ENCODE results near the gene PTGR2. TPM values are rescaled to one million over a fixed set of nuclear protein-coding genes. Genes with fewer than 3 reads are reported as not detected.

PTGR2 gene
- total RNA-seq, 1 donor from 2014 or later: 5.0 TPM

DNA sequence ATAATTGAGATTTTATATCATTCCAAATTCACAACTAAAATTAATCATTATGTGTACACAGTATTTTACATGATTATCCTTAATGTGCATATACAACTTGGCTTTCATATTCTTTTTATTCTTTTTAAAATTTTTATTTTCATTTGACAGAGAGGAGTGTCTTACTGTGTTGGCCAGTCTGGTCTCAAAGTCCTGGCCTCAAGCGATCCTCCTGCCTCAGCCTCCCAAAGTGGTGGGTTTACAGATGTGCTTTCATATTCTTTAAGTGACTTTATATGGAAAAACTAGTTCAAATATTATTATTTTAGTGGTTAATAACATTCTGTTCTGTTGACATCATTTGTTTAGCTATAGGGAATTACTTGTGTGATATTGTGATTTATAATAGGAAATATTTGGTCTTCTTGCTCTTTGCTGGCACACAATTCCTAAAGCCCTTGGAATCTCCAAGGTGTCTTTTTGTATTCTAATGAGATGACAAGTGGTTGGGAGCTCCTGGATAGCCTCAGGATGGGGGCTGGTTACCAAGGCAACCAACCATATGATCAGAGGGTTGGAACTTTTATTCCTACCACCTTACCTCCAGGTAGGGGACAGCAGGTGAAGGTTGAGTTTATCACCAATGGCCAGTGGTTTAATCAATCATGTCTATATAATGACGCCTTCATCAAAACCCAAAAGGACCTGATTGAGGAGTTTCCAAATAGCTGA is 19.0 kb downstream of the PTGR2 start:
- TF ChIP-seq, protein P1, sequence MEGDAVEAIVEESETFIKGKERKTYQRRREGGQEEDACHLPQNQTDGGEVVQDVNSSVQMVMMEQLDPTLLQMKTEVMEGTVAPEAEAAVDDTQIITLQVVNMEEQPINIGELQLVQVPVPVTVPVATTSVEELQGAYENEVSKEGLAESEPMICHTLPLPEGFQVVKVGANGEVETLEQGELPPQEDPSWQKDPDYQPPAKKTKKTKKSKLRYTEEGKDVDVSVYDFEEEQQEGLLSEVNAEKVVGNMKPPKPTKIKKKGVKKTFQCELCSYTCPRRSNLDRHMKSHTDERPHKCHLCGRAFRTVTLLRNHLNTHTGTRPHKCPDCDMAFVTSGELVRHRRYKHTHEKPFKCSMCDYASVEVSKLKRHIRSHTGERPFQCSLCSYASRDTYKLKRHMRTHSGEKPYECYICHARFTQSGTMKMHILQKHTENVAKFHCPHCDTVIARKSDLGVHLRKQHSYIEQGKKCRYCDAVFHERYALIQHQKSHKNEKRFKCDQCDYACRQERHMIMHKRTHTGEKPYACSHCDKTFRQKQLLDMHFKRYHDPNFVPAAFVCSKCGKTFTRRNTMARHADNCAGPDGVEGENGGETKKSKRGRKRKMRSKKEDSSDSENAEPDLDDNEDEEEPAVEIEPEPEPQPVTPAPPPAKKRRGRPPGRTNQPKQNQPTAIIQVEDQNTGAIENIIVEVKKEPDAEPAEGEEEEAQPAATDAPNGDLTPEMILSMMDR (IDR thresholded peaks at IDR 0.05): no peak
- Mint-ChIP-seq H3K4me1 (ENCODE audit: unreplicated experiment) (no peaks in the 10 kb centered on the region), H3K27me3 (ENCODE audit: unreplicated experiment) (no peaks in the 10 kb centered on the region), H3K4me3 (ENCODE audit: unreplicated experiment) (no peak overlapping the region), H3K9me3 (ENCODE audit: unreplicated experiment) (no peaks in the 10 kb centered on the region), H3K36me3 (ENCODE audit: unreplicated experiment) (peaks cover 2% of the 10 kb centered on the region), H3K27ac (ENCODE audit: unreplicated experiment) (no peak overlapping the region)
- no peak for DNase-seq (ENCODE audit: extremely low spot score, unreplicated experiment)

GRCh38 chr14:73873660-73874059 is 22.0 kb downstream of the PTGR2 start:
- no peak overlapping the region for H3K4me3 Mint-ChIP-seq (ENCODE audit: unreplicated experiment)
- H3K36me3 Mint-ChIP-seq (ENCODE audit: unreplicated experiment): peaks cover 2% of the 10 kb centered on the region
- peaks cover 3% of the 10 kb centered on the region for H3K4me1 Mint-ChIP-seq (ENCODE audit: unreplicated experiment)
- DNase-seq (ENCODE audit: extremely low spot score, unreplicated experiment): no peak
- no peaks in the 10 kb centered on the region for H3K9me3 Mint-ChIP-seq (ENCODE audit: unreplicated experiment)
- no peak overlapping the region for H3K27ac Mint-ChIP-seq (ENCODE audit: unreplicated experiment)
- TF ChIP-seq, protein P1 (IDR thresholded peaks at IDR 0.05): no peak
- no peaks in the 10 kb centered on the region for H3K27me3 Mint-ChIP-seq (ENCODE audit: unreplicated experiment)

DNA sequence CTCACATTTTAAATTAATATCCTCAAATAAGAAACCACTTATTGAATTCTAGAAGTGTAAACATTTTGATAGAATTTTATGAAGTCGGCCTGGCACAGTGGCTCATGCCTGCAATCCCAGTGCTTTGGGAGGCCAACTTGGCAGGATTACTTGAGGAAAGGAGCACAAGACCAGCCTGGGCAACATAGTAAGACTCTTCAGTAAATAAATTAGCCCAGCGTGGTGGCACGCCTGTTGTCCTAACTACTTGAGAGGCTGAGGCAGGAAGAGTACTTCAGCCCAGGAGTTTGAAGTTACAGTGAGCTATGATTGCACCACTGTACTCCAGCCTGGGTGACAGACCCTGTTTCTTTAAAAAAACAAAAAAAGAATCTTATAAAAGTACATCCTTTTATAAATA is 26.2 kb downstream of the PTGR2 start:
- Mint-ChIP-seq H3K4me3 (ENCODE audit: unreplicated experiment) (no peak overlapping the region), H3K36me3 (ENCODE audit: unreplicated experiment) (peaks cover 2% of the 10 kb centered on the region), H3K27ac (ENCODE audit: unreplicated experiment) (no peak overlapping the region), H3K9me3 (ENCODE audit: unreplicated experiment) (no peaks in the 10 kb centered on the region), H3K4me1 (ENCODE audit: unreplicated experiment) (peaks cover 3% of the 10 kb centered on the region), H3K27me3 (ENCODE audit: unreplicated experiment) (no peaks in the 10 kb centered on the region)
- TF ChIP-seq, protein P1 (IDR thresholded peaks at IDR 0.05): no peak
- DNase-seq (ENCODE audit: extremely low spot score, unreplicated experiment): no peak

GRCh38 chr14:73878436-73878835 is 26.8 kb downstream of the PTGR2 start:
- TF ChIP-seq, protein P1 (IDR thresholded peaks at IDR 0.05): no peak
- H3K9me3 Mint-ChIP-seq (ENCODE audit: unreplicated experiment): no peaks in the 10 kb centered on the region
- H3K27ac Mint-ChIP-seq (ENCODE audit: unreplicated experiment): no peak overlapping the region
- no peak overlapping the region for H3K4me3 Mint-ChIP-seq (ENCODE audit: unreplicated experiment)
- peaks cover 3% of the 10 kb centered on the region for H3K4me1 Mint-ChIP-seq (ENCODE audit: unreplicated experiment)
- H3K36me3 Mint-ChIP-seq (ENCODE audit: unreplicated experiment): peaks cover 2% of the 10 kb centered on the region
- no peaks in the 10 kb centered on the region for H3K27me3 Mint-ChIP-seq (ENCODE audit: unreplicated experiment)
- no peak for DNase-seq (ENCODE audit: extremely low spot score, unreplicated experiment)

GRCh38 chr14:73879027-73879426 is 27.4 kb downstream of the PTGR2 start:
- H3K9me3 Mint-ChIP-seq (ENCODE audit: unreplicated experiment): no peaks in the 10 kb centered on the region
- no peak overlapping the region for H3K27ac Mint-ChIP-seq (ENCODE audit: unreplicated experiment)
- H3K4me1 Mint-ChIP-seq (ENCODE audit: unreplicated experiment): peaks cover 3% of the 10 kb centered on the region
- no peaks in the 10 kb centered on the region for H3K27me3 Mint-ChIP-seq (ENCODE audit: unreplicated experiment)
- TF ChIP-seq, protein P1 (IDR thresholded peaks at IDR 0.05): no peak
- DNase-seq (ENCODE audit: extremely low spot score, unreplicated experiment): no peak
- H3K4me3 Mint-ChIP-seq (ENCODE audit: unreplicated experiment): no peak overlapping the region
- H3K36me3 Mint-ChIP-seq (ENCODE audit: unreplicated experiment): no peaks in the 10 kb centered on the region
